Renal cortical epithelial cell (primary cell): ENCODE results near the gene RELL1. TPM values are rescaled to one million over a fixed set of nuclear protein-coding genes. Genes with fewer than 3 reads are reported as not detected.

Experiments used
- DNase-seq: peaks from one replicate; pipeline ENCODE4 v3.0.0-alpha.2; 2011; ENCODE audit warnings: low read depth
- total RNA-seq: library from RNA; depleted of rRNA; stranded (reverse); fragments of >200 nt; gene quantifications from 2 replicates; pipeline ENCODE4 v1.2.3, GENCODE V29; 2014

RELL1 gene
- total RNA-seq, 1 donor from 2014 or later = 71.7 TPM

DNA sequence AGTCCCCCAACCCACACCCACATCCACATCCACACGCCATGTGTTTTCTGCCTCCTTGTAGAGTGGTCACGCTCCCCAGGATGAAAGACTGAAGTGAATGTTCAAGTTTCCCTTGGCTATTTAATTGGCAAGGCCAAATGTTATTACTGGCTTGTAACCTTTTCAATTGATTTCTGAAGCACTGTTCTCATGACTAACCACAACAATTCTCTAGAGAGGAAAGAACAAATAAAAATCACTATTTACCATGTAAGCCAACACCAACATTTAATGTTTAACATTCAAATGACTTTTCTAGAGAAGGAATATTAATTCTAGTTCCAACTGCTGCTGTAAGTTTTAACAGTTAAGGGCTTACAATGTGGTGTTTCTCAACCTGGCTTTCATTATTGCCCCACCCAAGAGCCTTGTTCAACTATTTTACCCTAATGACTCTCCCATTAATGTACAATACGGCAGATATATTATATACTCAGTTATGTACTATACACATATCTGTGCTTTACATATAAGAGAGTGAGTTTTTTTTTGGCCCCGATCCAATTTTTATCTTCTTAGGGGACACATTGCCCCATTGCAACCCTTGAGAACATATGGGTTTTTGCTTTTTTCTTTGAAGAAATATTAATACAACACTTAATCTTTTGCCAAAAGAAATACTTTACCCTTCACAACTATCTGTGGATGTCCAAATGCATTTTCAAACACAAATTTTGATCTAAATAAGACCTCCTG lies 46.5 kb downstream of the RELL1 start:
- peak; percentile 93 for DNase-seq

DNA sequence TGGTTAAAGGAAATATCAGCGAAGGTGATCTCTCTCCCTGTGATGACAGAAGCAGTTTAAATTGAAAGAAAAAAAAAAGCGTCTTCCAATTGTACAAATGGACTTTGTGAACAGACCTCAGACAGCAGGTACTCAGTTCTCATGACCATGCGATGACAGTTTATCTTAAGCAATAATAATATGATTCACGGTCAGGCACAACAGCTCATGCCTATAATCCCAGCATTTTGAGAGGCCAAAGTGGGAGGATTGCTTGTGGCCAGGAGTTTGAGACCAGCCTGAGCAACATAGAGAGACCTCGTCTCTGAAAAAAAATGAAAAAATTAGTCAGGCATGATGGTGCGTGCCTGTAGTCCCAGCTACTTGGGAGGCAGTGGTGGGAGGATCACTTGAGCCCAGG lies 51.0 kb downstream of the RELL1 start:
- DNase-seq = no peak

- no peak for DNase-seq
These were observed 52.0 kb downstream of the RELL1 start for GRCh38 chr4:37634180-37634579.

- DNase-seq = no peak
These were observed 53.3 kb downstream of the RELL1 start for GRCh38 chr4:37632836-37633235.

DNA sequence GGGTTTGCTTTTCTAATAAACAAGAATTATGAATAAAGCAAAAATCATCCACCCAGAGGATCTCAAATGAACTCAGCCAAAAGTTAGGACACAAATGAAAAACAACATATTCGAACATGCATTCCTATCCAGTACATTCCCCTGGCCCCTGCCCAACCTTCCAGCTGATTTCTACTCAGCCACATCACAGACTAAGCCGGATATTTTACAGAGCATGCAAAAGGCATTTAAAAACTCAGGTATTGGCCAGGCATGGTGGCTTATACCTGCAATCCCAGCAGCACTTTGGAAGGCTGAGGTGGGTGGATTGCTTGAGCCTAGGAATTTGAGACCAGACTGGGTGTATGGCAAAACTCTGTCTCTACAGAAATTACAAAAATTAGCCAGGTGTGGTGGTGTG lies 54.6 kb downstream of the RELL1 start:
- no peak for DNase-seq

- no peak for DNase-seq
These were observed 56.5 kb downstream of the RELL1 start for GRCh38 chr4:37629713-37630112.

GRCh38 chr4:37628977-37629609 lies 57.1 kb downstream of the RELL1 start:
- peak; percentile 87 for DNase-seq

DNA sequence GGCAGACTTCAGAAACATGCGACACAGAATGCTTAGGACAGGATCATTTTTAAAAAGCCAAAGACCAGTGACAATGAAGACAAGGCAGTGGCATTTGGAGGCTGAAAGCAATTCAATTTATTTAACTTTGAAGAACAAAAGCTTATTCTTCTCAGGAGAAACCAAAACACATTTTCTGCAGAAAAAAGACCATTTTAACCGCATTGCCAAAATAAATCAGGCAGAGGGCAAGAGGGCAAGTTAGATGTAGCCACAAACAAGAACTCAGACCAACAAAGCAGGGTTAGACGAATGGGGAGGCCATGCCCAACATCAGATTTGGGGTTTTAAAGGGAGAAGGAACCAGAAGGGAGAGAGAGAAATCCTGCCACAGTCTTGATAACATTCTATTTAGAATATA lies 58.9 kb downstream of the RELL1 start:
- no peak for DNase-seq

GRCh38 chr4:37625499-37625898 lies 60.7 kb downstream of the RELL1 start:
- DNase-seq = no peak

DNA sequence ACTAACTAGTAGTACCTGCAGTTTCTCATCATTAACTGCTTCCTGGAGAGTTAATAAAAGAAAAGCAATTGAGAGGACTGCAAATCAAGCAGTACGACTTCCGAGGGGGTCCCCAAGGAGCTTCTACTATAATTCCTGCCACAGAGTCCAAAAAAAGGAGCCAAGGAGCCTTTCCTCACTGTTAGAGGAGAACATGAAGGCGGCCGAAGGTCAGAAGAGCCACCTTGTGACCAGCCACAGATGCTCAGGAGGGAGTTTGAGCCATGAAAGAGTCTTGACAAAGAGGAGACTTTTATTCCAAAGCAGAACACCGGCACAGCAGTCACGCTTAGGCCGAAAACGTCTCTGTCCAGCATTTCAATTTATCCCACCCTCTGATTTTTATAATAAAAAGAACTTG lies 62.2 kb downstream of the RELL1 start:
- no peak for DNase-seq

- no peak for DNase-seq
These were observed 63.1 kb downstream of the RELL1 start for GRCh38 chr4:37623125-37623524.

DNA sequence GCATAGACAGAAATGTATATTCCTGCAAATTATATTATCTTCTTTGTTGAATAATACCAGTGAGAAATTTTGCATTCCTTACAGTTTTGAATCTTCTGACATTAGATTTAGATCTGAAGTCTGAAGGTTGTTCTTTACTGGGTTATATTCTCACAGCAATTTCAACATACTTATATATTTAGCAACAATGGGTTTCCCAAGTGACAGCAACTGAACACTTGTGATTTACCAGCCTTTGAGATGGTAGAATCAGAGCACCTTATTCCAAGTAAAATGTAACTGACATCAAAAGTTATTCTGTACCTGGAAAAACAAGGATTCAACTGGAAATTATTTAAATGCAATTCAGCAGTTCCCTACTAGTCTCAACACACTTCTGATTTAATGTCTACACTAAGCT lies 66.0 kb downstream of the RELL1 start:
- DNase-seq = no peak

DNA sequence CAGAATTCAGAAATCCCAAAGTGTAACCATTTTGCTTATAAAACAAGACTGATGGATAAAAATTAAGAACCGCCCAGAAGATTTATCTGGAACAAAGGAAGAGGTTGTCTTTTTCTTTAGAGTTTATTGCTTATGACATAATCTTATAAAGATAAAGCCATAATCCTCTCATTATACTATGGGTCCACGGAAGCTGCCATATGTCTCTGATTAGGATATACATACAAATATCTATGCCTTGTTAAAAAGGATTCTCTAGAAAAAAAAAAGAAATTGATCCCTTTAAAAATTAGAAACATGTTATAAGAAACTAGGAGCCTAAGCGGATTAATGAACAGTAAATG lies 70.5 kb downstream of the RELL1 start:
- no peak for DNase-seq

DNA sequence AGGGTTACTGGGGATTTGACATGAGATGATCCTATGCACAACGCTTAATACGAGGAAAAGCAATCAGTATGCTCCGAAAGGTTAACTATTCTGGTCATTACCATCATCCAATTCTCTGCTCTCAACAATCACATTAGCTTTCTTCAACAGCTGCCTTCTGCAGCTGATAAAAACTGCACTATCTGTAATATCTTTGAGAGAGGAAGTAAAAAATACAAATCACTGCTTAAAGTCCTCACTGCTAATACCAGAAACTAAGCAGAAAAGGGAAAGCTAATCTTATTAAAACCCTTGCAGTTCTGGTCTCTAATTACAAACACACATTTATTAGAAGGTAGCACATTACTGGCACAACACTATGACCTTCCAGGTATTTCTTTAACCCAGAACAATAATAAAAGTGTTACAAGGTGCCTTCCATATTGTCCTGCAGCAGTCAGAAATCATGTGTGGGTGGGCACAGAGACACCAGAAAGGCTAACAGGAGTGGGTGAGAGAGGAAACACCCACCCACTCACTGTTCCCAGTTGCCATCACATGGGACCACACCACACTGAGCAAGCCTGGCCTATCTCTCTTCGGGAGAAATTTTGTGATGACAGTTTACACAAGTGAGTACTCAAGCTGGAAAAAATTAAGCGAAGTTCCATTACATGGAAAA lies 71.0 kb downstream of the RELL1 start:
- no peak for DNase-seq

- DNase-seq = no peak
These were observed 73.4 kb downstream of the RELL1 start for GRCh38 chr4:37612811-37613210.

DNA sequence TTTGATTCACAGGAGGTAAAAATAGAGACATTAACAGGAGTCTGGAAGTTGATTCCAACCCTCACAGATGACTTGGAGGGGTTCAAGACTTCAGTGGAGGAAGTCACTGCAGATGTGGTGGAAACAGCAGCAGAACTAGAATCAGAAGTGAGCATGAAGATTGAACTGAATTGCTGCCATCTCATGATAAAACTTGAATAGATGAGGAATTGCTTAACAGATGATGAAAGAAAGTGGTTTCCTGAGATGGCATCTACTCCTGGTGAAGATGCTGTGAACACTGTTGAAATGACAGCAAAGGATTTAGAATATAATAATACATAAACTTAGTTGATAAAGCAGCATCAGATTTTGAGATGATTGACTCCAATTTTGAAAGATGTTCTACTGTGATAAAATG lies 76.5 kb downstream of the RELL1 start:
- DNase-seq = no peak

DNA sequence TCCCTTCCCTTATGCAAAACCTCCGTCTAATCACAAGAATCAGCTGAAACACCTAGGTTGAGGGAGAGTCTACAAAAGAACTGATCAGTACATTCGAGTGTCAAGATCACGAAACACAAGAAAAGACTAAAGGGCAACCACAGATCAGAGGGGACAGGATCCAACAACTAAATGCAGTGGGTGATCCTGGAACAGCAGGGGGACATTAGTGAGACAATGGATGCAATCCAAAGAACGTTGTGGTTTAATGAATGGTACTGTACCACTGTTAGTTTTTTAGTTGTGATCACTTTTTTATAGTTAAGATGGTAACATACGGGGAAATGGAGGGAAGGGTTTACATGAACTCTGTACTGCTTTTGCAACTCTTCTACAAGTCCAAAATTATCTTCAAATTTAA lies 79.2 kb downstream of the RELL1 start:
- DNase-seq = no peak

DNA sequence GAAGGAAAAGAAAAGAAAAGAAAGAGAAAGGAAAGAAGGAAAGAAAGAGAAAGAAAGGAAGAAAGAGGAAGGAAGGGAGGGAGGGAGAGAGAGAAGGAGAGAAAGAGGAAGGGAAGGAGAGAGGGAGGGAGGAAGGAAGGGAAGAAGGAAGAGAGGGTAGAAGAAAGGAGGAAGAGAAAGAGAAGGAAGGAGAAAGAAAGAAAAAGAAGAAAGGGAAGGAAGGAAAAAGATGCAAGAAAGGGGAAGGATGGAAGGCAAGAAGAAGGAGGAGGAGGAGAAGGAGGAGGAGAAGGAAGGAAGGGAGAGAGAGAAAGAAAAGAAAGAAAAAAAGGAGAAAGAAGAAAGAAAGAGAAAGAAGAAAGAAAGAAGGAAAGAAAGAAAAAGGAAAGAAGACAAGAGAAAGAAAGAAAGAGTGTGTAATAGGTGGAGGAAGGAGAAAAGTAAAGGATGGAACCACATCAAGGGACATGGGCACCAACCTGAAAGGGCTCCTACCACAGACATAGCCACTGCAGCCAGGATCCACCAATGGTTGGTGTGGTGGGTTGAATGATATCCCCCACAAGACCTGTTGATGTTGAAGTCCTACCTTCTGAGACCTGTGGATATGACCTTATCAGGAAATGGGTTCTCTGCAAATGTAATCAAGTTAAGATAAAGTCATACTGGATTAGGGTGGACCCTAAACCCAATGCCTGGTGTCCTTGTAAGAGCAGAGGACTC lies 80.2 kb downstream of the RELL1 start:
- DNase-seq = no peak

DNA sequence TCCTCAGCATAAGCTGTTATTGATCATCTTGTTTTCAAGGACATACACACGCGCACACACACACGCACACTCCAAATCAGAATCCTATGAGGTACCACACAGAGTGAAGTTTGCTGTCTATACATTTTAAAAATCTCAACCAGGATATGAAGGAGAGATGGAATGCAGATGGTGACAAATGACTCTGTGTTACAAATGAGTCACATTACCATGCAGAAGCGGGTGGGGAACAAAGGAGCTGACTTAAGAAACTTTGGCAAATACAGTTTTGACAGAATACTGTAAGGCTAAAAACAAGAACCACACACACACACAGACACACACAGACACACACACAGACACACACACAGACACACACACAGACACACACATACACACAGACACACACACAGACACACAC lies 81.7 kb downstream of the RELL1 start:
- peak; percentile 60 for DNase-seq

- DNase-seq = no peak
These were observed 82.5 kb downstream of the RELL1 start for GRCh38 chr4:37603711-37604110.

GRCh38 chr4:37603070-37603468 lies 83.1 kb downstream of the RELL1 start:
- DNase-seq = peak; percentile 48

DNA sequence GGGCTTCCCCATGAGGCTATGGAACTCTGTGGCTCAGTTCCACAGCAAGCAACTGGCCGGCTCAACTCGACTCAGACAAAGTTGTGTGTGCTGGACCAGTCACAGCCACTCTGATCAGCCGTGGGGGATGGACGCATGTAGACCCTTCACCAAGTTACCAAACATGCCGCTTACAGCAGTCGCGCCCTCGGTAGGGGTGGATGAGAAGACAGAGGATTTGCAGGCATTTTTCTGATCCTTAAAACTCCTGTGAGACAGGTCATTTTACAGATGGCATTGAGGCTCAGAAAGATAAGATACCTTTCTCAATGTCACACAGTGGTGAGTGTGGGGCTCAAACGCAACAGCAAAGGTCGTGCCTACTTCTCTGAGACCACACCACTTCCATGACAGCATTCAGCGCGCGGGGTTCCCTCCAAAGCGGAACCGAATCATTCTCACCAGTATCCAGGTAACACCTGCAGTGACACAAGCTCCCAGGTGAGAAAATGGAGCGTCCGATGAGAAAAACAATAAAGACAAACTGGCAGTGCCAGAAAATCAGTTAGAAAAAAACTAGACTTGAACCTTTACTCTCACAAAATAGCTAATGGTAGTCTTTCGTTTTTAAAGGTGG lies 83.6 kb downstream of the RELL1 start:
- no peak for DNase-seq
